ENCODE results near the gene FNTB.
A peak's percentile ranks its signal among the peaks of the same experiment; 100 is the strongest.
"Not testable (repeated sequence)": the region's sequence is repeated elsewhere in the genome, so short reads cannot be mapped to it uniquely, and the experiment has no call there.

Gene FNTB

DNA sequence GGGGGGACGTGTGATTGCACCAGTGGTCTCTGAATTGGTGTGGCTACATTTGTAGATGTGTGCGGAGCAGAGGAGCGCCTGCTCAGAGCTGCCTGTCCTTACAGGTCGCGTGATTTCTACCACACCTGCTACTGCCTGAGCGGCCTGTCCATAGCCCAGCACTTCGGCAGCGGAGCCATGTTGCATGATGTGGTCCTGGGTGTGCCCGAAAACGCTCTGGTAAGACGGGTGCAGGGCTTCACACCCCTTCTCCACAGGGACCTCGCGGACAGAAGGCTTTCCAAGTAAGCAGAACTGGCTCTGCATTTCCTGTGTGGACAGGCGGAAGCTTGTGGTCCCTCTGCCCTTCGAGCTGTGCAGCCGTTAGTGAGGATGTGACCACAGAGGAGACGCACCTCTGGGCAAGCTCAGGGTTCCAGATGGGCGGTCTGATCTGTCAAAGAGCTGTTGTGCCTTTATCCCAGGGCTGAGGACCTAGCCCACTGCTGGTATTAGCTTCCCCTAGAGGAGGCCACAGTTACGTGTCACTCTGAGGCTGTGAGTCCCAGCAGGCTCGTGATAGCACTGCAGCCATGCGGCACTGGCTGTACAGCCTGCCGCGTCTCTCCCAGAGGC is 67.9 kb downstream of the FNTB start:
- DNase-seq, result peak; percentile 7

DNA sequence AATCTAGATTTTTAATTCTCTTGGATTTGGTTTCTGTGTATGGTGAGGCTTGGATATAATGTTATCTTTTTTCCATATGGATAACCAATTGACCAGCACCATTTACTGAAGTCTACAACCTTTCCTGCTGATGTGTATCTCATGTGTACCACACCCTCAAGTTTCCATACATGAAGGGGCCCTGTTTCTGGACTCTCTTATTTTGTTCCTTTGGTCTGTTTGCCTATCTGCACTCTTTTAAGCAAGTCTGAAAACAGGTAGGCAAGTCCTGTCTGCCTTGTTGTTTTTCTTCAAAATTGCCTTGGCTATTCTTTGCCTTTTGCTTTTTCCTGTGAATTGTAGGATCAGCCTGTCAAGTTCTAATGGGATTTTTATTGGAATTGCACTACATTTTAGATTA is 71.0 kb downstream of the FNTB start:
- DNase-seq, result no peak

DNA sequence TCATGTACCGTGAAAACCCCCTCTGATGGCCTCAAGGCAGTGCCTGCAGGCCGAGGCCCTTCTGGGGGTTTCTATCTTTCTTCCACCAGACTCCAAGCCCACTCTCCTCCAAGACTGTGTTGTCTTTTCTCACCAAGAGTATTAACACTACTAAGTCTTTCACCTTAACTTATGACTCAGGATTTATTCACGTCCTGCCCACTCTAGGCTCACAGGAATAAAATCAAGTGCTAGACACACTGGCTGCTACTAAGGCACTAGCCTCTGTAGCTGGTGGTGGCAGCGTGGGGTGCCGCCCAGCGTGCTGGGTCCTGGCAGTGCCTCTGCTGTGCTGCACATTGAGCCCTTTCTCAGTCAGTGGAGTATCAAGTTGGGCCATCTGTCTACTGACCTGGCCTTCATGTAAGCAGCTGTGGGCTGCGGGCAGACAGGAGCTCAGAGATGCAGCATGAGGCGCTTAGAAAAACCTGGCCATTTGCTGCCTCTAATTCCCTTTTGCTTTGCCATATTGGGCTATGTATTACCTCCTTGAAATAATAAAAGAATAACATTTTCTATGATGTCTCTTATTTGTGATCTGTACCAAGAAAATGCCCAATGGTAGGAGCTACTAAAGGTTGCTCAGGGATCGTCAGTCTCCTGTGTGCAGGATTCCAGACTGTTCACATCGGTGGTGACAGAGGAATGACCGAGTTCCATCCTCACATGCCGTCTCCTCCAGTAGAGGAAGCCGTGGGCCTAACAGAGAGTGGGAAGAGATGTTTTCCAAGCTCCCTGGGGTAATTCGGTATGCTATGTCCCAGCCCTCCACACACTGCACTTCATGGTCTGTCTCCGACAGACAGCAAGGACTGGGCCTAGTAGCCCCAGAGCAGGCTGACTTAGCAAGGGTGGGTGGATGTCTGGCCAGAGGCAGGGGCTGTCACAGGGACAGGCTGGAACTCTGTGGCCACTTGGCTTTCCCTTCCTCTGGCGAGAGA is 75.7 kb downstream of the FNTB start:
- no peak for DNase-seq

GRCh38 chr14:65065719-65066118 is 79.0 kb downstream of the FNTB start:
- no peak for DNase-seq

- DNase-seq, result no peak
Observed at GRCh38 chr14:65069874-65070413, 83.2 kb downstream of the FNTB start.

DNA sequence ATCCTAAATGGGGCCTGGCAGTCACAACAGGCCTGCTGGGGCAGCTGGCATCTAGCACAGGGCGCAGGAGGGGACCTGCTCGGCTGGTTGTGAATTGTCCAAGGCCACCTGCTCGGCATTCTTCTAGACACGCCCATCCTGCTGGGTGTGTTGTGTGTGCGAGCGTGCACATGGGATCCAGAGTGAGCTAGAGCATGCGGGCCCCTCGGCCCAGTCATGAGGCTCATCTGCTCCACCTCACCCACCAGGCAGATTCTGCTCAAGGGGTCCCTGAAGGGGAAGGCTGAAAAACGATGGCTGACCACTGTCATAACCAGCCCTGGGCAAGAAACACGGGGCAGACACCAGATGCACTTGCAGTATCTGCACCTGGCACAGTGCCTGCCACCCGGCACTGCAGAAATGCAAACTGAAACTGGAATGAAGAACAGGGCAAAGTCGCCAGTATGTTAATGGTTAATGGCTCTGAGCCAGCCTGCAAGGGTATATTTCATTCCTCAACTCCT is 83.8 kb downstream of the FNTB start:
- DNase-seq, result no peak

DNA sequence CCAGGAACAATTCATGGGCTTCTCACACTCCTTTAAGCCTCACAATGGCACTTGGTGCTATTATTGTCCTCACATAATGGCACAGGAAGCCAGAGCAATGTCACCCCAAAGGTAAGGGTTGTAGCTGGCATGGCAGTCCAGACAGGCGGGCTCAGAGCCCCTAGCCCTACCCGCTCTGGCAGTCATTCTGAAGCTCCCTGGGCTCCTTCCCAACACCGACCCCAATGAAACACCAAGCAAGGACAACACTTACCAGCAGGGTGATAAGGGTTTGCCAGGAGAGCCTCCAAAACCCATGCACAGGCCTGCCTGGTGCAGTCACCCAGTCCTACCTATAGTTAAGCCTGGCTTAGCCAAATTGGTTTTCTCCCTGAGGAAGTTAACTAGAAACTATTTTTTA is 84.8 kb downstream of the FNTB start:
- no peak for DNase-seq

GRCh38 chr14:65072256-65072655 is 85.6 kb downstream of the FNTB start:
- DNase-seq, result no peak

GRCh38 chr14:65072937-65073336 is 86.2 kb downstream of the FNTB start:
- no peak for DNase-seq

DNA sequence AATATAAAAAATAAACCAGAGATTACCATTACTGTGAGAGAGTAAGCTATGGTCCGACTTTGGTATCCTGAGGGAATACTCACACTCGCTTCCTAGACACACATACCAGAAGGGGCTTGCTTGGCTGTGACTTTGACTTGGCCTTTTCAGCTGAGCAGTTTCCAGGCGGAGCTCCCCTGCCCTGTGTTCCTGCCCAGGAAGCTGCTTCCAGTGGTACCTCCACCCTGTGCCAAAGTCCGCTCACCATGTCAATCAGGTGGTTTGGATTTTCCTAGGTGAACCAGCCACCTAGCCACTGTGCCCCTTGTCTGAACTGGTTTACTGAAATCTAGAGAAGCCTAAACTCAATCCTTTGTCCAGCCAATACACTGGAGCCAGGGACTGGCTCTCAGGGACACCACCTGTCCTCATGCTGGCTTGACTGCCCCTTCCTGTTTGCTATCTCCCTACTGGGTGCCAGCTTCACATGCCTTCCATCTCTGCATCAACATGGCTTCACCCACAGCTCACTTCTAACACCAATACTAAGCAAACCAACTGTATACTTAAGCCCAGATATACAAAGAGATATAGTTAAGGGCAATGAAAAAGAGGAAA is 87.0 kb downstream of the FNTB start:
- DNase-seq, result no peak

DNA sequence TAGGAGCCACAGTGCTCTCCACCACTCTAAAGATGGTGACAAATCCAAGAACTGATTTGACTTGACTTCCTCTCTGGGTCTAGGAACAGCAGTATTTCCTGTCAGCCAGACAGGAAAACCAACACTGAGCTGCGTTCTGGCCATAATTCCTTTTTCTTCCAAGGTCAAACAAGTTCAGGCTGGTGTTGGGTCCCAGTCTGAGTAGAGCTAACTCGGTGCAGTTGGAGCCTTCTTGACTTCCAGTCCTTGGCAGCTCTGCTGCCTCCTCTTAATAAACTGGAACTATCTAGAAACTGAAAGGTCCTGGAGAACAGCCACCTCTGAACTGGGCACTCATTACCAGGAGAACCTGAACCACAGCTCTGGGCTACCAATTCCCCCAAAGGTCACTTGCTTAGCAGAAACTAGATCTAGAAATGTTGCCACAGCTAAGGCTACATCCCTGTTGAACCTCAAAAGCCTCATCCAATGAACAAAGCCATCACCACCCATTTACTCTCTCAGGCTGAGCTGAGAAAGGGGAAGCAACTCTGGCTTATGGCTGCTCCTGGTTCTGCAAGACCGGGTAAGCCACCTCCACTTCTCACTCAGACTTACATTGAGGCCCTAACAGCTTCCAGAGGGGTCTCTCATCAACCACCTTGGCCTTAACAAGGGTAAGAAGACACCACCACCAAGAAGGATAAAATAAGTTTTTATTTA is 87.9 kb downstream of the FNTB start:
- DNase-seq, result no peak

- no peak for DNase-seq
Observed at GRCh38 chr14:65075628-65076325, 89.1 kb downstream of the FNTB start.

- DNase-seq, result no peak
Observed at GRCh38 chr14:65077318-65077717, 90.6 kb downstream of the FNTB start.

- peak; percentile 12 for DNase-seq
Observed at GRCh38 chr14:65079201-65079600, 92.5 kb downstream of the FNTB start.

DNA sequence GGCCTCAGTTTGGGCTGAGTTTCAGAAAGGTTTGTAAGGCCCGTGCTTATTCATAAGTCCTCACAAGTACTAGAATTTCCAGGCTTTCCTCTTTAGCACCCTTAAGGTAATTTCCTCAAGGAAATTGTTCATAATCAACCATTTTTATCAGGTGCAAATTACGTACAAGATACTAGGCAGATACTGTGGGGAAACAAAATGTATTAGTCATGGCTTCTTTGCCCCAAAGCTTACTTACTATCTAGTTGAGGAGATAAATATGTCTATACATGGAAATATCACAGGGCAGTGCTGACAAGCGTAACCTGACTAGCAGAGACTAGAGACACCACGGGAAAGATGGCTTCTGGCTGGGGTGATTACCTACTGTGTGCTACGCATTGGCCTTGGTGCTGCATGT is 93.1 kb downstream of the FNTB start:
- no peak for DNase-seq

- no peak for DNase-seq
Observed at GRCh38 chr14:65080960-65081747, 94.5 kb downstream of the FNTB start.

GRCh38 chr14:65082930-65083329 is 96.2 kb downstream of the FNTB start:
- DNase-seq, result no peak

GRCh38 chr14:65084554-65085505 is 98.1 kb downstream of the FNTB start:
- no peak for DNase-seq

GRCh38 chr14:65086686-65087085 is 100.0 kb downstream of the FNTB start:
- not testable (repeated sequence) for DNase-seq

DNA sequence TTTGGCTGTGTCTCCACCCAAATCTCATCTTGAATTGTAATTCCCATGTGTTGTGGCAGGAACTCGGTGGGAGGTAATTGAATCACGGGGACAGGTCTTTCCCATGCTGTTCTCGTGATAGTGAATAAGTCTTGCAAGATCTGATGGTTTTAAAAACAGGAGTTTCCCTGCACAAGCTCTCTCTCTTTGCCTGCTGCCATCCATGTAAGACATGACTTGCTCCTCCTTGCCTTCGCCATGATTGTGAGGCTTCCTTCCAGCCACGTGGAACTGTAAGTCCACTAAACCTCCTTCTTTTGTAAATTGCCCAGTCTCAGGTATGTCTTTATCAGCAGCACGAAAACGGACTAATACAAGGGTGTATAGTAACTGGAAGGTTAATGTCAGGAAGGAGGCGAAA is 101.1 kb downstream of the FNTB start:
- not testable (repeated sequence) for DNase-seq

Data from CD4-positive, alpha-beta T cell treated with Interleukin-17A for 1 hour (primary cell).